Endothelial cell of umbilical vein (primary cell): ENCODE measurements around the gene GATA2. TPM values are rescaled to one million over a fixed set of nuclear protein-coding genes. Genes with fewer than 3 reads are reported as not detected.

Source experiments
- BruUV-seq: library from RNA; stranded (reverse); fragments of 400-500 nt; replicated peaks from 2 replicates; lab custom pipeline; 2021; lab: Mats Ljungman, UMichigan
- CTCF ChIA-PET: fragments of 300-600, 350-600 bp; sonication (Branson Sonifier 250); formaldehyde crosslinking; loops from one replicate; lab custom pipeline; 2021; ENCODE audit warnings: antibody characterized with exemption, inconsistent platforms; lab: Charles Lee
- POLR2A ChIA-PET: fragments of 300-600, 350-600 bp; sonication (Branson Sonifier 250); formaldehyde crosslinking; loops from one replicate; lab custom pipeline; 2021; ENCODE audit warnings: antibody characterized with exemption, inconsistent platforms; lab: Charles Lee
- DNase-seq: peaks from one replicate; pipeline ENCODE4 v3.0.0-alpha.2; 2011; ENCODE audit warnings: low read depth, low spot score
- FAIRE-seq: peaks from 2 replicates; lab custom pipeline; 2011; peaks lifted over from hg19 to GRCh38; lab: Jason Lieb, UNC
- H2AFZ ChIP-seq: 2 replicates; pipeline ENCODE4 v1.6.0; 2012; ENCODE audit warnings: low read depth, low read length, control low read depth, inconsistent platforms
- H3K27ac ChIP-seq: 2 replicates; pipeline ENCODE4 v1.5.1; 2011; ENCODE audit warnings: low read depth, mild to moderate bottlenecking, control low read depth, low read length, moderate library complexity; ENCODE audit not compliant: insufficient read depth
- H3K27me3 ChIP-seq, 2 experiments: 2 replicates each; pipeline versions ENCODE4 v1.6.0 to v1.6.1; 2011; ENCODE audit warnings: low read length in 2 of 2, mixed read lengths in 1 of 2; ENCODE audit not compliant: control insufficient read depth in 2 of 2, insufficient read depth in 2 of 2
- H3K36me3 ChIP-seq, 2 experiments: 2 replicates in 1 of 2; 3 replicates in 1 of 2; pipeline ENCODE4 v1.5.1; 2011; ENCODE audit warnings: low read length in 2 of 2, mild to moderate bottlenecking in 1 of 2, moderate library complexity in 1 of 2; ENCODE audit not compliant: control insufficient read depth in 2 of 2, insufficient read depth in 2 of 2; ENCODE audit errors: extremely low read depth in 1 of 2
- H3K4me1 ChIP-seq: 3 replicates; pipeline ENCODE4 v1.5.1; 2011; ENCODE audit warnings: mild to moderate bottlenecking, low read length; ENCODE audit not compliant: control insufficient read depth, insufficient read depth; ENCODE audit errors: extremely low read depth
- H3K4me2 ChIP-seq: 2 replicates; pipeline ENCODE4 v1.6.1; 2011; ENCODE audit warnings: low read length, control low read depth, mixed read lengths; ENCODE audit not compliant: insufficient read depth
- H3K4me3 ChIP-seq, 3 experiments: fragments of 200-600 bp in 1 of 3; sonication (generic), shearing (Covaris generic) in 1 of 3; replicated peaks in 1 of 3; 2 replicates each; pipeline ENCODE4 v1.5.1; 2011 to 2016; ENCODE audit warnings: control low read depth in 3 of 3, low read length in 3 of 3, mild to moderate bottlenecking in 2 of 3, inconsistent platforms in 1 of 3, low read depth in 1 of 3, moderate library complexity in 1 of 3; ENCODE audit not compliant: insufficient read depth in 1 of 3
- H3K79me2 ChIP-seq: 2 replicates; pipeline ENCODE4 v1.6.0; 2012; ENCODE audit warnings: low read length, inconsistent platforms; ENCODE audit not compliant: control insufficient read depth, insufficient read depth
- H3K9ac ChIP-seq: replicated peaks from 2 replicates; pipeline ENCODE3; 2011; ENCODE audit warnings: low read length, control low read depth; ENCODE audit not compliant: insufficient read depth; ENCODE audit errors: extremely low read depth
- H3K9me1 ChIP-seq: replicated peaks from 3 replicates; pipeline ENCODE4 v1.6.0; 2011; ENCODE audit warnings: mild to moderate bottlenecking, low read length; ENCODE audit not compliant: control insufficient read depth, insufficient read depth; ENCODE audit errors: extremely low read depth
- H3K9me3 ChIP-seq: replicated peaks from 2 replicates; pipeline ENCODE4 v1.5.1; 2012; ENCODE audit warnings: low read length, inconsistent platforms; ENCODE audit not compliant: control insufficient read depth, insufficient read depth
- H4K20me1 ChIP-seq: replicated peaks from 2 replicates; pipeline ENCODE3; 2011; ENCODE audit warnings: mild to moderate bottlenecking, low read length; ENCODE audit not compliant: control insufficient read depth, insufficient read depth; ENCODE audit errors: extremely low read depth
- CTCF ChIP-seq, 2 donors: IDR thresholded peaks; 1 replicate in 1 of 2; 2 replicates in 1 of 2; pipeline ENCODE4 v1.5.1; 2011; ENCODE audit warnings: low read length in 2 of 2, mild to moderate bottlenecking in 2 of 2, moderate library complexity in 2 of 2, control low read depth in 1 of 2, inconsistent platforms in 1 of 2, low read depth in 1 of 2; ENCODE audit not compliant: insufficient read depth in 1 of 2; ENCODE audit errors: extremely low read depth in 1 of 2
- EZH2 ChIP-seq: IDR thresholded peaks from 2 replicates; pipeline ENCODE4 v1.6.1; 2012; ENCODE audit warnings: borderline replicate concordance, low read depth, mild to moderate bottlenecking, moderate library complexity, low read length, inconsistent platforms; ENCODE audit not compliant: severe bottlenecking
- FOS ChIP-seq: IDR thresholded peaks from 2 replicates; pipeline ENCODE4 v1.6.1; 2011; ENCODE audit warnings: mild to moderate bottlenecking, low read length, moderate library complexity, borderline replicate concordance; ENCODE audit not compliant: insufficient read depth
- GATA2 ChIP-seq: IDR thresholded peaks from 2 replicates; pipeline ENCODE4 v1.7.0; 2011; ENCODE audit warnings: low read depth, mild to moderate bottlenecking, moderate library complexity, mixed read lengths, low read length; ENCODE audit not compliant: insufficient read length, insufficient read depth
- JUN ChIP-seq: IDR thresholded peaks from 2 replicates; pipeline ENCODE4 v1.6.1; 2011; ENCODE audit warnings: borderline replicate concordance, low read depth; ENCODE audit not compliant: insufficient read length, insufficient read depth
- MAX ChIP-seq: IDR thresholded peaks from 2 replicates; pipeline ENCODE4 v1.6.1; 2011; ENCODE audit not compliant: insufficient read depth, insufficient read length
- MYC ChIP-seq: IDR thresholded peaks from one replicate; pipeline ENCODE4 v1.6.1; 2011; ENCODE audit warnings: mild to moderate bottlenecking, low read depth, low read length
- POLR2A ChIP-seq: IDR thresholded peaks from 2 replicates; pipeline ENCODE4 v1.6.1; 2012; ENCODE audit warnings: low read depth, mild to moderate bottlenecking, control low read depth, low read length
- POLR2AphosphoS5 ChIP-seq: IDR thresholded peaks from 2 replicates; pipeline ENCODE4 v1.6.1; 2012; ENCODE audit warnings: low read depth, mild to moderate bottlenecking, control low read depth, low read length, moderate library complexity; ENCODE audit not compliant: insufficient read depth
- dilution Hi-C: fragments of 300-500 bp; cut with MboI; formaldehyde crosslinking; loops from one replicate; pipeline ENCODE4 v1.15.0; 2019; ENCODE audit warnings: low sequenced_read_pairs; ENCODE audit not compliant: extremely low pct_ligation_motif_present
- intact Hi-C: fragments of 100-400 bp; cut with micrococcal nuclease; formaldehyde crosslinking; loops from one replicate; pipeline ENCODE4 v1.10.0; 2022
- polyA plus RNA-seq, 4 experiments: library from polyadenylated mRNA; depleted of rRNA in 3 of 4; stranded (reverse) in 3 of 4; unstranded in 1 of 4; fragments of >200 nt; gene quantifications; 2 replicates each; pipeline versions ENCODE4 v1.2.1 to v1.2.3, GENCODE V29; 2011 to 2012; ENCODE audit warnings: missing spikeins in 1 of 4
- total RNA-seq: library from RNA; stranded (reverse); gene quantifications from 2 replicates; pipeline ENCODE4 v1.2.3, GENCODE V29; 2021

GATA2 gene
- total and polyA plus RNA-seq, 2 donors (not counting 3 experiments of a cell fraction or from before 2014, with no cell fraction given) = 28.8 to 62.2 TPM

- Histone ChIP-seq H3K27me3 (peaks cover 39 to 51% of the 10 kb centered on the region in 2 experiments), H4K20me1 (no peaks in the 10 kb centered on the region), H3K79me2 (no peaks in the 10 kb centered on the region), H3K9ac (no peak overlapping the region), H3K4me3 (no peak overlapping the region), H3K4me1 (no peaks in the 10 kb centered on the region), H2AFZ (no peak overlapping the region), H3K36me3 (no peaks in the 10 kb centered on the region), H3K9me3 (no peaks in the 10 kb centered on the region), H3K4me2 (no peak overlapping the region), H3K27ac (no peak overlapping the region), H3K9me1 (no peaks in the 10 kb centered on the region)
- dilution Hi-C loops (no loop called here), intact Hi-C loops (no loop called here)
- POLR2A ChIA-PET = no interaction called here
- CTCF ChIA-PET = interaction anchor here (1.0 kb wide), 1 partner anchor 29 kb away, joined by 3 read pairs; no protein-coding TSS in a partner anchor
- TF ChIP-seq MAX (no peak), CTCF (IDR thresholded peaks at IDR 0.05; ENCODE audit: extremely low read depth in 1 of 2, insufficient read depth in 1 of 2, low read depth in 1 of 2, low read length in 2 of 2) (no peak), GATA2 (no peak), POLR2AphosphoS5 (no peak), JUN (no peak), EZH2 (no peak), FOS (no peak), MYC (no peak), POLR2A (no peak)
- no TSS peak for BruUV-seq
- FAIRE-seq = no peak
- DNase-seq = no peak
These were observed 31.6 kb upstream of the GATA2 start for GRCh38 chr3:128524374-128525299.
